NCI-H2227 (cell line): ENCODE results near the gene IL4R.

Experiments used
- DNase-seq: peaks from one replicate; lab custom pipeline; 2025; ENCODE audit not compliant: unreplicated experiment; lab: John Stamatoyannopoulos, UW

Gene IL4R

DNA sequence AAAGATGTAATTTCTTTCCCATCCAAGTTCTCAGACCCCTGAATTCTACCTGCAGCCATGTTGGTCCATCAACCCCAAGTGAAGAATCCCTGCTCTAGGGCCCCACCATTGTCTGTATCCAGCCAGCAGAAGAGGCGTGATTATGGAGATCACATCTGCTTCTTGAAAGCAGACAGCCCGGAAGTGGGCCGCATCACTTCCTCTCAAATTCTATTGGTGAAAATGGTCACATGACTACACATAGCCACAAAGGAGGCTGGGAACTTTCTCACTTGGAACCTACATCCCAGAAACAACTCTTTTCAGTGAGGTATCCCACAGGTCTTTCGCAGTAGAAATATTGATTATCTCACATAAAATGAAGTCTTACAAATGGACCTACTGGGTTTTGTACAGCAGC is 40.1 kb downstream of the IL4R start:
- DNase-seq: peak; percentile 9

- no peak for DNase-seq
Measured at GRCh38 chr16:27355610-27356009, 41.8 kb downstream of the IL4R start.

GRCh38 chr16:27356794-27357193 is 43.0 kb downstream of the IL4R start:
- DNase-seq: no peak

DNA sequence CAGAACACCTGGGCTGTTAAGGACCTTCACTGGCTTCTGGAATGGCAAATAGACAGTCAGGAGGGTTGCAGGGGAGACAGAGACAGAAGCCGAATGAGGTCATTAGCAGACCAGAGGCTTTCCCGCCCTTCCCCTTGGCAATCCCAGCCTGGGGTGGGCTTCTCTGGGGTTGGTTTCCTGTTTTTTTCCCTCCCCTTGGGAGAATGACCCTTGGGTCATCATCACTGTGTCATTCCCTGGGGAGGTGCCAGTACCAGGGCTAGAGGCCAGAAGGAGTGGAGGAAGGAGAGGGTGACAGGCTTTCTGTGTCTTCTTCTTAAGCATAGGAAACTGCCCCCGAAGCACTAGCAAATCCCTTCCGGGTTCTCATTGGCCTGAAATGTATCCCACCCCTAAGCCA is 45.3 kb downstream of the IL4R start:
- DNase-seq: no peak

- no peak for DNase-seq
Measured at GRCh38 chr16:27359615-27360014, 45.8 kb downstream of the IL4R start.

DNA sequence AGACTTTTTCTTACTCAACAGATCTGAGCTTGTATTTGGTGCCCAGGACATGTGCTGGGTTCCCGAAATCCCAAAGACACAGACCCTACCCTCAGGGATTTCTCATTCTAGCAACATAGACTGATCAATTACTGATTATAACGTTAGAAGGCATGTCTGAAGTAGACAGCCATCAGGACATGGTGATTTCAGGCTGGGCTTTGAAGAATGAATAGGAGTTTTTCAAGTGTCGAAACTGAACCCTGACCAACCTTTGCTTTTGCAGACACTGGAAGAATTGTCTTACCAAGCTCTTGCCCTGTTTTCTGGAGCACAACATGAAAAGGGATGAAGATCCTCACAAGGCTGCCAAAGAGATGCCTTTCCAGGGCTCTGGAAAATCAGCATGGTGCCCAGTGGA is 48.2 kb downstream of the IL4R start:
- no peak for DNase-seq

DNA sequence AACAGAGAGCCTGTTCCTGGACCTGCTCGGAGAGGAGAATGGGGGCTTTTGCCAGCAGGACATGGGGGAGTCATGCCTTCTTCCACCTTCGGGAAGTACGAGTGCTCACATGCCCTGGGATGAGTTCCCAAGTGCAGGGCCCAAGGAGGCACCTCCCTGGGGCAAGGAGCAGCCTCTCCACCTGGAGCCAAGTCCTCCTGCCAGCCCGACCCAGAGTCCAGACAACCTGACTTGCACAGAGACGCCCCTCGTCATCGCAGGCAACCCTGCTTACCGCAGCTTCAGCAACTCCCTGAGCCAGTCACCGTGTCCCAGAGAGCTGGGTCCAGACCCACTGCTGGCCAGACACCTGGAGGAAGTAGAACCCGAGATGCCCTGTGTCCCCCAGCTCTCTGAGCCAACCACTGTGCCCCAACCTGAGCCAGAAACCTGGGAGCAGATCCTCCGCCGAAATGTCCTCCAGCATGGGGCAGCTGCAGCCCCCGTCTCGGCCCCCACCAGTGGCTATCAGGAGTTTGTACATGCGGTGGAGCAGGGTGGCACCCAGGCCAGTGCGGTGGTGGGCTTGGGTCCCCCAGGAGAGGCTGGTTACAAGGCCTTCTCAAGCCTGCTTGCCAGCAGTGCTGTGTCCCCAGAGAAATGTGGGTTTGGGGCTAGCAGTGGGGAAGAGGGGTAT is 48.9 kb downstream of the IL4R start:
- DNase-seq: no peak

DNA sequence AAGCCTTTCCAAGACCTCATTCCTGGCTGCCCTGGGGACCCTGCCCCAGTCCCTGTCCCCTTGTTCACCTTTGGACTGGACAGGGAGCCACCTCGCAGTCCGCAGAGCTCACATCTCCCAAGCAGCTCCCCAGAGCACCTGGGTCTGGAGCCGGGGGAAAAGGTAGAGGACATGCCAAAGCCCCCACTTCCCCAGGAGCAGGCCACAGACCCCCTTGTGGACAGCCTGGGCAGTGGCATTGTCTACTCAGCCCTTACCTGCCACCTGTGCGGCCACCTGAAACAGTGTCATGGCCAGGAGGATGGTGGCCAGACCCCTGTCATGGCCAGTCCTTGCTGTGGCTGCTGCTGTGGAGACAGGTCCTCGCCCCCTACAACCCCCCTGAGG is 49.5 kb downstream of the IL4R start:
- no peak for DNase-seq

- DNase-seq: no peak
Measured at GRCh38 chr16:27363797-27364196, 50.0 kb downstream of the IL4R start.

DNA sequence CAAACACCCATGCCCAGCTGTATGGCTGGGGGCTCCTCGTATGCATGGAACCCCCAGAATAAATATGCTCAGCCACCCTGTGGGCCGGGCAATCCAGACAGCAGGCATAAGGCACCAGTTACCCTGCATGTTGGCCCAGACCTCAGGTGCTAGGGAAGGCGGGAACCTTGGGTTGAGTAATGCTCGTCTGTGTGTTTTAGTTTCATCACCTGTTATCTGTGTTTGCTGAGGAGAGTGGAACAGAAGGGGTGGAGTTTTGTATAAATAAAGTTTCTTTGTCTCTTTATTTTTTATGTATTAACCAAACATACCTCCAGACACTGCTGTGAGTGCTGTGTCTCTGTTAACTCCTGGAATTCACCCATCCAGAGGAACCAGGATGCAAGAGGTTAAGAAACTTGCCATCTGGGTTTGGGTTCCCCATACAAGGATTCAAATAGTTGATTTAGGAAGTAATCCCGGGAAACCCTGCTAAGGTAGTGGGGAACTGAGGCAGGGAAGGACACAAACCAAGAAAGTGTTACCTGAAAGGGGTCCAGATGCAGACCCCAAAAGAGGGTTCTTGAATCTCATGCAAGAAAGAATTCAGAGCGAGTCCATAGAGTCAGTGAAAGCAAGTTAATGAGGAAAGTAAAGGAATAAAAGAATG is 50.8 kb downstream of the IL4R start:
- no peak for DNase-seq

DNA sequence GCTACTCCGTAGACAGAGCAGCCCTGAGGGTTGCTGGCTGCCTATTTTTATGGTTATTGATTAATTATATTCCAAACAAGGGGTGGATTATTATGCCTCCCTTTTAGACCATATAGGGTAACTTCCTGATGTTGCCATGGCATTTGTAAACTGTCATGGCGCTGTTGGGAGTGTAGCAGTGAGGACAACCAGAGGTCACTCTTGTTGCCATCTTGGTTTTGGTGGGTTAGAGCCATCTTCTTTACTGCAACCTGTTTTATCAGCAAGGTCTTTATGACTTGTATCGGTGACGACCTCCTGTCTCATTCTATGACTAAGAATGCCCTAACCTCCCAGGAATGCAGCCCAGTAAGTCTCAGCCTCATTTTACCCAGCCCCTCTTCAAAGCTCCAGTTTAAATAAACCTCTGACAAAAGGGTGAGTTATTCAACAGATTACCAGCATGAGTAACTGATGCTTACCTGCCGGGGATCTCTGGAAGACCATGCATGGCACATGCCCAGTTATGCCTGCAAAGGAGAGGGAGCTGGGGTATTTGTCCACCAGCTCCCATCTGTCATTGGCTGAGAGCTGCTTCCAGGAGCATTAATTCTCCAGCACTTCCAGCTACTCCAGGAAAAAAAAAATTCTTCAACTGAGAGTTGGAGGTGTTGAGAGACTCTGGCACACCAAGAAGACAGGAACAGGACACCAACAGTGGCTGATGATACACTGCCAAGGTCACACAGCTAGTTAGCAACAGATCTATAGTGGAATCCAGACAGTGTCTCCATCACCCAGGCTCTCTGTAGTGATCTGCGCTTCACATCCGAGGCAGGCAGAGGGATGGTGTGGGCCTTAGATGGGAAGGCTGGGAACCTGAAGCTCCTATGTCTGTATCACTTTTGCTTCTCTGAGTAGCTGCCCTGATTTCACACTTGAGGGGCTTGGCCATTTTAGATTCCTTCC is 51.6 kb downstream of the IL4R start:
- DNase-seq: no peak

DNA sequence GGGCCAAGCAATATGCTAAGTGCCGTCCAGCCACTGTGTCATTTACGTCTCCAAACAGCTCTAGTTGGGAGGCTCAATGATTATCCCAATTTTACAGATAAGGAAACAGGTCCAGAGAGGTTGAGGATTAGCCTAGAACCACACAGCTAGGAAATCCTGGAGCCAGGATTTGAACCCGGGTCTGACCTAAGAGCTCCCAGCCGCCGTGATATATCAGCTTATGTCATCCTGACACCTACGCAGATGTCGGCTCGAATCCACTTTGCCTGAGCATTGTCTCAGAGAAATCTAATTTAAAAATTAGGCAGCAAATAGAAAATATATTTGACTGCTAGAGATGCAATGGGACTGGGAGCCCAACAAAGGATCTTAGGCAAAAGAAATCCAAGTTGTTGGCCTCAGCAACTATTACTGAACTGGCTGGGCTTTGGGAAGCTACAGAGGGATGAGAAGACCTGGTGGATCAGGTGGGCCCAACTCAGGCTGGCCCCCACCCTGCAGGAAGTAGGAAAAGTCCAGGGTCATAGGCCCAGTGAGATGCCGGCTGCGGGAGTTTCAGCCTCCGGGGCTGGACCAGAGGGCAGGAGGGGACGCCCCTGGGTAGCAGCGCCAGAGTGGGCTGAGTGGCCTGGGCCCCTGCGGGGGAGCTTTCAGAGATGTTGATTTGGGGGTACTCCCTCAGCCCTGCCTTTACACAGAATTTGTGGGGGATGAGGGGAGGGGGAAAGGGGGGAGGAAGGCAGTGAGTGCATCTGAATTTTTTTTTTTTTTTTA is 53.1 kb downstream of the IL4R start:
- no peak for DNase-seq

DNA sequence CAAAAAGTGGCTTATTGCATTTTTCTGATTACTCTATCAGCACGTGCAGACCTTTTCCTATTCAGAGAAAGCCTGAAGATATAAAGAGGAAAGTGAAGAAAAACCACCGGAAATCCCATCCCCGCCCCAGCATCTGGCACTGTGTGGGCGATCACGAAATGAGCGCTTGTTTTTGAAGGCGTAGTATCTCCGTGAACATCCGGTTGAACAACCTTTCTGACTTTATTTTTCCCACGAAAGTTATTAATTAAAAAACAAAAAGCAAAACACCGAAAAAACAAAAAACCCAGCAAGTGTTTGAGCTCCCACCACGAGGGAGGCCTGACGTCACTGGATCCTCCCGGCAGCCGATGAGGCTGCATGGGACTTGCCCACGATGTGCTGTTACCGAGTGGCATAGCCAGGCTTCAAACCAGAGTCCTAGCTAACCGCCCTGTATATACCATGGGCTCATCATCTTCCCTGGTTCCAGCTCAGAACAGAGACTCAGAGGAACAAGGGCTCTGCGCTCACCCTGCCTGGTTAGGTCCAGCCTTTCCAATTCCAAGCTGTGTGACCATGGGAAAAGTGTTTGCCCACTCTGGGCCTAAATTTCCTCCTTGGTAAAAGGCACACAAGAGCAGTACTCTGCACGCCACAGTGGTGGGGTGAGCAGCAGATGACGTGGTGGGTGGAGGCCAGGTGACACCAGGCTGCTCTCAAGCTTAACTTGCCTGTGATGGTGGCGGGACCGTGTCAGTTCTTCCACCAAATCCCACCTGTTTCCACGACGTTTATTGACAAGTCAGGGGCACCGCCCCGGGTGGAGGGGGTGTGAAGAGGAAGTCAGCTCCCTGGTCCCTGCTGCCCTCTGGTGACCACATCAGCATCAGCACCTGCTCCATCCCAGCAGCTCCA is 53.9 kb downstream of the IL4R start:
- peak; percentile 67 for DNase-seq

DNA sequence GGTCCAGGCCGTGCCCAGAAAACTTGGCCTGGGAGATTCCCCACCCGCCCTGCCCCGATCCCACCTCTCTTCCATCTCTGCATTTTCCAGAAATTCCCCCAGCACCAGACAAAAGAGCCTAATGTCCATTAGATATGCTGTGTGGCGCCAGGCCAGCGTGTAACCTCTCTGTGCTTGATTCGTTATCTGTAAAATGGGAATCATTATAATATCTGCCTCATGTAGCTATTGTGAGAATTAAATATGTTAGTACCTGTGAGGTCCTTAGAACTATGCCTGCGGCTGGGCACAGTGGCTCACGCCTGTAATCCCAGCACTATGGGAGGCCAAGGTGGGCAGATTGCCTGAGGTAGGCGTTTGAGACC is 54.6 kb downstream of the IL4R start:
- no peak for DNase-seq

GRCh38 chr16:27369806-27370205 is 56.0 kb downstream of the IL4R start:
- DNase-seq: no peak

DNA sequence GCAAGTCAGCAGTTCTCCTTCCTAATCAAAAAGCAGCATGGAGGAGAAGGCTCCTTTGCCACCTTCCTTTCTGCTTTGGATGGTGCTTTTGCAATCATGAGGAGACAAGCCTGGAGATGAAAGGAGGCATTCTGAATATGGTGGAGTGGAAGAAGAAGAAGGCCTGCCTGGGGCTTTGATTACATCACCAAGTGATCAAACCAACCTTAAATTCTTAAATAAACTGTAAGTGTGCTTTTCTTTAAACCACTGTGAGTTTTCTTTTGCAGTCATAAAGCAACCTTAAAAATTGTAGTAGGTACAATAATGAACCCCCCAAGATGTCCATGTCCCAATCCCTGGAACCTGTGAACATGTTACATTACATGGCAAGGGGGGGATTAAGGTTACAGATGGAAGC is 56.5 kb downstream of the IL4R start:
- no peak for DNase-seq

DNA sequence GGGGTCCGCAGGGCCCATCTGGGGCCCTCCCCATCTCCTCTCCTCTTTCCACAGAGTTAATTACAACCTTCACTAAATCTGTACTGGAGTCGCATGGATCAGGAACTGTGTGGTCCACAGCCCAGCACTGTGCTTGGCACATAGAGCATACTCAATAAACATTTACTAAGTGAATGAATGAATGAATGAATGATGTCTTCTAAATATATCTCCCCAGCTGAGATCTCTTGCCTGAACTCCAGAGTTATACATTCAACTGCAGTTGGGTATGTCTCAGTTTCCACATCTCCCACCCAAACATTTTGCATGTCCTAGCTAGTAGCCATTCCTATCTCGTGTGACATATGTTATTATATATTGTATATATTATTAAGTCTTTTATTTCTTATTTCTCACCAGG is 59.5 kb downstream of the IL4R start:
- DNase-seq: no peak

DNA sequence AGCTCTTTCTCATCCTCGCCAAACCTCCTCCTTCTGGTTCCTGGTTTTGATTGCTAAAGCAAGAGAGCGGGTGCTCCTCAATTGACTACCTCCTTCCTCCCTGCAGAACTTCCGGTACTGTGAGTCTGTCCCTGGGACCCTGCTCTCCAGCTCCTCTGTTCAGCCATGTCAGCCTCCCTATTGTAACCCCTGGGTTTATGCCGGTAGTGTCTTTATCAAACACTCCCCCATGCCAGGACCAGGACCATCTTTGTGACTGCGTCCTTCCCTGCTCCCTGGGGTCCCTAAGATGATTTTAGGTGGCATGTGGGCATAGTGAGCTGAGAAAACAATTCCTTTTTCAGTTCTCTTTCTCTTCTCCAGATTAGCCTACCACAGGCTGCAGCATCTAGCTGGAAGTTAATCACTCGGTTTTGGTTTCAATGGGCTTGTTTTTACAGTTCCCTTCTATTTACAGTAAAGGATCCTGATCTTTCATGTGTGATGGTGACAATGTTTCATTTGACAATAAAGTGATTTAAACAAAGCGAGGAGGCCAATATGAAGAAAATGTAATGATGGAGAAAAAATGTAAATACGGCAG is 60.5 kb downstream of the IL4R start:
- DNase-seq: no peak

GRCh38 chr16:27374804-27375425 is 61.1 kb downstream of the IL4R start:
- peak; percentile 42 for DNase-seq
